IMR-90 (cell line): ENCODE data around the gene ANKLE1. TPM values are rescaled to one million over a fixed set of nuclear protein-coding genes. Genes with fewer than 3 reads are reported as not detected.

ENCODE experiments used
- ATAC-seq: fragments of 200-7000 bp; cut with Tn5 transposase; 2 replicates; pipeline ENCODE4 v1.9.1; 2020; ENCODE audit warnings: low read depth, mild to moderate bottlenecking, moderate library complexity
- BruUV-seq: library from RNA; stranded (reverse); fragments of 400-500 nt; replicated peaks from 2 replicates; lab custom pipeline; 2021; lab: Mats Ljungman, UMichigan
- CTCF ChIA-PET: fragments of 300-600 bp; formaldehyde crosslinking; extraction: SDS; loops from one replicate; lab custom pipeline; 2021; ENCODE audit warnings: antibody characterized with exemption; lab: Yijun Ruan, JAX
- POLR2A ChIA-PET: fragments of 300-600 bp; sonication (Branson Sonifier 250); formaldehyde crosslinking; loops from one replicate; lab custom pipeline; 2022; ENCODE audit warnings: antibody characterized with exemption; ENCODE audit not compliant: unreplicated experiment; lab: Charles Lee
- DNase-seq: peaks from one replicate; pipeline ENCODE4 v3.0.0; 2013
- H2AFZ ChIP-seq: replicated peaks from 2 replicates; pipeline ENCODE3; 2013; ENCODE audit warnings: low read length, mild to moderate bottlenecking; ENCODE audit not compliant: poor library complexity
- H2AK5ac ChIP-seq: 2 replicates; pipeline ENCODE4 v1.6.1; 2013; ENCODE audit warnings: low read depth, low read length, inconsistent platforms
- H2AK9ac ChIP-seq: replicated peaks from 2 replicates; pipeline ENCODE3; 2013; ENCODE audit warnings: mild to moderate bottlenecking, low read depth, low read length, moderate library complexity; ENCODE audit not compliant: poor library complexity
- H2BK120ac ChIP-seq: 2 replicates; pipeline ENCODE4 v1.6.1; 2013; ENCODE audit warnings: low read depth, low read length, inconsistent platforms
- H2BK15ac ChIP-seq: 3 replicates; pipeline ENCODE4 v1.6.1; 2013; ENCODE audit warnings: low read depth, low read length, inconsistent platforms
- H2BK20ac ChIP-seq: 2 replicates; pipeline ENCODE4 v1.6.1; 2013; ENCODE audit warnings: low read depth, mild to moderate bottlenecking, inconsistent platforms, low read length, moderate library complexity
- H2BK5ac ChIP-seq: 2 replicates; pipeline ENCODE4 v1.6.1; 2013; ENCODE audit warnings: mild to moderate bottlenecking, low read depth, low read length, inconsistent platforms; ENCODE audit not compliant: poor library complexity, severe bottlenecking
- H3K14ac ChIP-seq: replicated peaks from 2 replicates; pipeline ENCODE4 v1.6.1; 2013; ENCODE audit warnings: low read depth, low read length, inconsistent platforms
- H3K18ac ChIP-seq: 2 replicates; pipeline ENCODE4 v1.6.1; 2013; ENCODE audit warnings: low read depth, low read length, control low read depth
- H3K23ac ChIP-seq: 2 replicates; pipeline ENCODE4 v1.6.1; 2013; ENCODE audit warnings: low read depth, low read length, inconsistent platforms
- H3K27ac ChIP-seq: 2 replicates; pipeline ENCODE4 v1.5.1; 2013; ENCODE audit warnings: mild to moderate bottlenecking, control low read depth, low read length; ENCODE audit not compliant: insufficient read depth
- H3K27me3 ChIP-seq: 2 replicates; pipeline ENCODE4 v1.6.1; 2013; ENCODE audit warnings: low read length; ENCODE audit not compliant: control insufficient read depth, insufficient read depth
- H3K36me3 ChIP-seq: 2 replicates; pipeline ENCODE4 v1.6.1; 2013; ENCODE audit warnings: low read length, mixed read lengths; ENCODE audit not compliant: control insufficient read depth, insufficient read depth
- H3K4ac ChIP-seq: 2 replicates; pipeline ENCODE4 v1.6.1; 2013; ENCODE audit warnings: low read depth, low read length, inconsistent platforms
- H3K4me1 ChIP-seq: 2 replicates; pipeline ENCODE4 v1.6.1; 2013; ENCODE audit warnings: low read length, mixed read lengths; ENCODE audit not compliant: control insufficient read depth, insufficient read depth
- H3K4me2 ChIP-seq: 2 replicates; pipeline ENCODE4 v1.6.1; 2013; ENCODE audit warnings: low read depth, mild to moderate bottlenecking, control low read depth, low read length, moderate library complexity
- H3K4me3 ChIP-seq: 2 replicates; pipeline ENCODE4 v1.5.1; 2013; ENCODE audit warnings: low read depth, mild to moderate bottlenecking, control low read depth, low read length, moderate library complexity; ENCODE audit not compliant: insufficient read depth
- H3K56ac ChIP-seq: 2 replicates; pipeline ENCODE4 v1.6.1; 2013; ENCODE audit warnings: low read length, inconsistent platforms; ENCODE audit not compliant: insufficient read depth; ENCODE audit errors: extremely low read depth
- H3K79me1 ChIP-seq, 2 experiments: 2 replicates each; pipeline ENCODE4 v1.6.1; 2013; ENCODE audit warnings: low read length in 2 of 2, inconsistent platforms in 1 of 2, low read depth in 1 of 2
- H3K9ac ChIP-seq: 2 replicates; pipeline ENCODE4 v1.6.1; 2013; ENCODE audit warnings: low read depth, low read length, control low read depth
- H3K9me1 ChIP-seq: 2 replicates; pipeline ENCODE4 v1.6.1; 2013; ENCODE audit warnings: low read length, inconsistent platforms; ENCODE audit not compliant: insufficient read depth
- H3K9me3 ChIP-seq: 2 replicates; pipeline ENCODE4 v1.6.1; 2013; ENCODE audit warnings: low read length; ENCODE audit not compliant: control insufficient read depth, insufficient read depth
- H4K20me1 ChIP-seq: 2 replicates; pipeline ENCODE4 v1.6.1; 2013; ENCODE audit warnings: low read length, inconsistent platforms; ENCODE audit not compliant: insufficient read depth
- H4K5ac ChIP-seq: 2 replicates; pipeline ENCODE4 v1.6.1; 2013; ENCODE audit warnings: mild to moderate bottlenecking, low read depth, low read length, control low read depth
- H4K8ac ChIP-seq, 2 experiments: 2 replicates each; pipeline ENCODE4 v1.6.1; 2013; ENCODE audit warnings: low read depth in 2 of 2, low read length in 2 of 2, control low read depth in 1 of 2, inconsistent platforms in 1 of 2
- H4K91ac ChIP-seq: 2 replicates; pipeline ENCODE4 v1.6.1; 2013; ENCODE audit warnings: low read depth, low read length, inconsistent platforms; ENCODE audit not compliant: insufficient read depth
- BHLHE40 ChIP-seq: fragments of 150-350 bp; IDR thresholded peaks from 2 replicates; pipeline ENCODE4 v1.6.1; 2016; ENCODE audit warnings: mild to moderate bottlenecking, low read depth, low read length
- CEBPB ChIP-seq: IDR thresholded peaks from 2 replicates; pipeline ENCODE4 v1.6.1; 2012; ENCODE audit warnings: low read depth, low read length, improper control_type of control experiment
- CHD1 ChIP-seq: IDR thresholded peaks from 2 replicates; pipeline ENCODE4 v1.6.1; 2012; ENCODE audit warnings: low read depth, low read length, improper control_type of control experiment
- ELK1 ChIP-seq: fragments of 150-350 bp; IDR thresholded peaks from 2 replicates; pipeline ENCODE4 v1.6.1; 2016; ENCODE audit warnings: low read depth, mild to moderate bottlenecking, low read length, moderate library complexity, borderline replicate concordance
- FOS ChIP-seq: fragments of 150-350 bp; IDR thresholded peaks from 2 replicates; pipeline ENCODE4 v1.6.1; 2016; ENCODE audit warnings: low read depth, low read length
- MAZ ChIP-seq: IDR thresholded peaks from 2 replicates; pipeline ENCODE4 v1.6.1; 2012; ENCODE audit warnings: low read depth, mild to moderate bottlenecking, low read length, improper control_type of control experiment, moderate library complexity, borderline replicate concordance
- MXI1 ChIP-seq: IDR thresholded peaks from 2 replicates; pipeline ENCODE4 v1.6.1; 2012; ENCODE audit warnings: low read depth, mild to moderate bottlenecking, low read length, moderate library complexity, borderline replicate concordance
- POLR2A ChIP-seq: IDR thresholded peaks from 2 replicates; pipeline ENCODE4 v1.6.1; 2012; ENCODE audit warnings: mild to moderate bottlenecking, low read depth, low read length
- RCOR1 ChIP-seq: IDR thresholded peaks from 2 replicates; pipeline ENCODE4 v1.6.1; 2012; ENCODE audit warnings: mild to moderate bottlenecking, low read length, improper control_type of control experiment; ENCODE audit not compliant: insufficient replicate concordance
- RFX5 ChIP-seq: IDR thresholded peaks from 2 replicates; pipeline ENCODE4 v1.8.0; 2012; ENCODE audit warnings: low read depth, mild to moderate bottlenecking, low read length, moderate library complexity
- SMC3 ChIP-seq: fragments of 150-350 bp; IDR thresholded peaks from 2 replicates; pipeline ENCODE4 v1.6.1; 2016; ENCODE audit warnings: low read depth, mild to moderate bottlenecking, antibody characterized with exemption, low read length, moderate library complexity
- USF2 ChIP-seq: fragments of 150-350 bp; IDR thresholded peaks from 2 replicates; pipeline ENCODE4 v1.6.1; 2017; ENCODE audit warnings: mild to moderate bottlenecking, antibody characterized with exemption, low read length, low read depth
- WGBS, 2 experiments: methylation state at CpG; one replicate each; pipeline versions ENCODE4 v1.1.5 to v1.1.7; 2013; ENCODE audit warnings: missing lambda C conversion rate in 2 of 2; ENCODE audit not compliant: insufficient read length in 1 of 2; ENCODE audit errors: extremely low coverage in 2 of 2; 5-methylcytosine and 5-hydroxymethylcytosine counted together
- dilution Hi-C: fragments of 300-500 bp; cut with HindIII; formaldehyde crosslinking; loops from one replicate; pipeline ENCODE4 v1.14.3; 2018; ENCODE audit warnings: low sequenced_read_pairs; ENCODE audit not compliant: unreplicated experiment
- in situ Hi-C: fragments of 300-500 bp; cut with MboI; formaldehyde crosslinking; loops from 3 replicates; pipeline ENCODE4 v1.14.3; 2019; ENCODE audit warnings: low sequenced_read_pairs, inconsistent platforms, mixed read lengths
- intact Hi-C: fragments of 100-400 bp; cut with micrococcal nuclease; formaldehyde crosslinking; loops from 2 replicates; pipeline ENCODE4 v1.10.0; 2022
- polyA plus RNA-seq, 3 experiments: library from polyadenylated mRNA; depleted of rRNA; stranded (reverse); fragments of >200 nt; gene quantifications; 2 replicates each; pipeline ENCODE4 v1.2.3, GENCODE V29; 2012; ENCODE audit warnings: low replicate concordance in 1 of 3
- total RNA-seq: library from RNA; depleted of rRNA; stranded (reverse); fragments of >200 nt; gene quantifications from 2 replicates; pipeline ENCODE4 v1.2.3, GENCODE V29; 2012
- TF ChIP-seq, protein P1 (sequence below): conservative IDR thresholded peaks from 2 replicates; pipeline ENCODE4 v1.5.1; 2012; ENCODE audit warnings: mild to moderate bottlenecking, low read depth, low read length, improper control_type of control experiment

Gene ANKLE1
- total and polyA plus RNA-seq, 2 of the 4 experiments (the other 2 are of a cell fraction): under 0.01 to 0.87 TPM

DNA sequence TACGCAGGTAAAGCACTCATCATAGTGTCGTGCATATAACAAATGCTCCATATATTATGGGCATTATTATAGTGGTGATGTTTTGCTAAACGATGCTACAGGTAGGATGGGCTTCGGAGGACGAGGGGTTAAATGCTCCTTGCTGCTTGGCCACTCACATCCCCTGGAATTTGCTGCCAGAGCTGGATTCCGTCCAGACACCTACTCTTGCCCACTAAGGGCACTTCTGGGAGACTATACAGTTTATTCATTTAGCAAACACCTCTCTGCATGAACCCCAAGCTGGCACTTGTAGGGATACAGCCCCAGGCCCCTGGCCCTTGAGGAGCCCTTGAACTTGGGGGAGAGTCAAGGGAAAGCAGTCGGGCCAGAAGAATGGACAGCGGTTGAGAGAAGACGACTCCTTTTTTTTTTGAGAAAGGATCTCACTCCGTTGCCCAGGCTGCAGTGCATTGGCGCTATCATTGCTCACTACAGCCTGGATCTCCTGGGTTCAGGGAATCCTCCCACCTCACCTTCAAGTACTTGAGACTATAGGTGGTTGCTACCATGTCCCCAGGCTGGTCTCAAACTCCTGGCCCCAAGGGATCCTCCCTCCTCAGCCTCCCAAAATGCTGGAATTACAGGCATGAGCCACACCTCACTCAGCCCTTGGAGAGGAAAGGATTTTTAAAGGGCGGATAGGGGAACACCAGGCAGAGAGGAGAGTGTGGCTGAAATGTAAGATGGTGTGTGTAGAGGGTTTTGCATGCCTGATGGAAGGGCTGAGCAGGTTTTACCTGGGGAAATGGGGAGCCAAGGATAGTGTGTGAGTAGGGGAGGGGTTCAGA, 22.9 kb downstream of the ANKLE1 start:
- peak overlapping the region; percentile 46; the same call in 1 of the 2 replicates for H3K27ac ChIP-seq
- dilution Hi-C loops: no loop called here
- POLR2A ChIA-PET: no interaction called here
- TF ChIP-seq BHLHE40: no peak
- no peak for TF ChIP-seq CEBPB
- TF ChIP-seq RFX5: no peak
- no peak for TF ChIP-seq CHD1
- TF ChIP-seq RCOR1: no peak
- no peak for TF ChIP-seq MXI1
- TF ChIP-seq MAZ: no peak
- TF ChIP-seq SMC3: no peak
- TF ChIP-seq POLR2A: no peak
- TF ChIP-seq ELK1: no peak
- TF ChIP-seq, protein P1, sequence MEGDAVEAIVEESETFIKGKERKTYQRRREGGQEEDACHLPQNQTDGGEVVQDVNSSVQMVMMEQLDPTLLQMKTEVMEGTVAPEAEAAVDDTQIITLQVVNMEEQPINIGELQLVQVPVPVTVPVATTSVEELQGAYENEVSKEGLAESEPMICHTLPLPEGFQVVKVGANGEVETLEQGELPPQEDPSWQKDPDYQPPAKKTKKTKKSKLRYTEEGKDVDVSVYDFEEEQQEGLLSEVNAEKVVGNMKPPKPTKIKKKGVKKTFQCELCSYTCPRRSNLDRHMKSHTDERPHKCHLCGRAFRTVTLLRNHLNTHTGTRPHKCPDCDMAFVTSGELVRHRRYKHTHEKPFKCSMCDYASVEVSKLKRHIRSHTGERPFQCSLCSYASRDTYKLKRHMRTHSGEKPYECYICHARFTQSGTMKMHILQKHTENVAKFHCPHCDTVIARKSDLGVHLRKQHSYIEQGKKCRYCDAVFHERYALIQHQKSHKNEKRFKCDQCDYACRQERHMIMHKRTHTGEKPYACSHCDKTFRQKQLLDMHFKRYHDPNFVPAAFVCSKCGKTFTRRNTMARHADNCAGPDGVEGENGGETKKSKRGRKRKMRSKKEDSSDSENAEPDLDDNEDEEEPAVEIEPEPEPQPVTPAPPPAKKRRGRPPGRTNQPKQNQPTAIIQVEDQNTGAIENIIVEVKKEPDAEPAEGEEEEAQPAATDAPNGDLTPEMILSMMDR: no peak
- TF ChIP-seq FOS: no peak
- TF ChIP-seq USF2: no peak

More for the DNA sequence above, 22.9 kb downstream of the ANKLE1 start:
- Histone ChIP-seq H4K5ac (0 out of 2 replicates have a peak overlapping the region, but pooled peaks have one; percentile 28), H4K91ac (peak overlapping the region; percentile 60; the same call in 1 of the 2 replicates), H2BK120ac (no peak overlapping the region), H3K4ac (peak overlapping the region; percentile 81), H2BK15ac (no peak overlapping the region; the same call in 2 of the 3 replicates), H3K27me3 (no peaks in the 10 kb centered on the region), H3K14ac (no peak overlapping the region), H3K9me3 (no peaks in the 10 kb centered on the region), H4K20me1 (no peaks in the 10 kb centered on the region), H4K8ac (peak overlapping the region; percentile 2 to 26; a peak in 2 of 4 replicates), H3K4me1 (peaks cover 8% of the 10 kb centered on the region), H3K4me2 (no peak overlapping the region), H3K79me1 (peaks cover 21 to 50% of the 10 kb centered on the region in 2 experiments), H2AK5ac (peak overlapping the region; percentile 86), H3K9ac (no peak overlapping the region), H2AK9ac (peak overlapping the region; percentile 93), H3K9me1 (peaks cover 19% of the 10 kb centered on the region), H3K4me3 (no peak overlapping the region), H3K23ac (no peak overlapping the region; the same call in 1 of the 2 replicates), H2AFZ (peak overlapping the region; percentile 78), H3K18ac (peak overlapping the region; percentile 38), H2BK5ac (peak overlapping the region; percentile 15), H3K56ac (peak overlapping the region; percentile 1; the same call in 1 of the 2 replicates), H3K36me3 (peaks cover 2% of the 10 kb centered on the region; the same call in 1 of the 2 replicates), H2BK20ac (peak overlapping the region; percentile 77; the same call in 1 of the 2 replicates)
- intact Hi-C loops: loop anchor here (1.0 kb wide), 1 partner anchor 37 kb away; the partner anchor contains the start of gene BABAM1
- in situ Hi-C loops: no loop called here
- no peak for DNase-seq
- CTCF ChIA-PET: interaction anchor here (0.6 to 1.0 kb wide), 4 partner anchors 12 to 591 kb away, joined by 3 to 5 read pairs (median 4); no protein-coding TSS in a partner anchor
- no CpG with 5 or more reads among the region's 12 CpGs for WGBS, 2 experiments
- no peak for ATAC-seq
- no TSS peak for BruUV-seq
